ENCODE data around the gene NCKIPSD.

The NCKIPSD gene

GRCh38 chr3:48678056-48678455 lies 7.7 kb downstream of the NCKIPSD start:
- no peak for DNase-seq

GRCh38 chr3:48674505-48674904 lies 11.2 kb downstream of the NCKIPSD start:
- no peak for DNase-seq

DNA sequence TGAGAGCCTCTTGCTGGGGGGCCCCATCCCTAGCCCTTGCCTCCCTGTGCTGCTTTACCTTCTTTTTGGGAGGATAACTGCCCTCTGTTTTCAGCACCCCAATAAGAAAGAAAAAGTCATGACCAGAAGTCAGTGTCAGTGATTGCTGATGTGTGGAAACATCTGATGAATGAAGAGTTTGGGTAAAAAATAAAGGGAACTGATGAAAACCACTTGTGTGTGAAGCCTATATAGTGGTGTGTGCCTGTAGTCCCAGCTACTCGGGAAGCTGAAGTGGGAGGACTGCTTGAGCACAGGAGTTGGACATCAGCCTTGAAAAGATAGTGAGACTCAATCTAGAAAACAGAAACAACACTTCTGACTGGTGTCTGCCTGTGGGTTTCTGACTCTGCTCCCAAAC lies 13.2 kb downstream of the NCKIPSD start:
- DNase-seq, result no peak

DNA sequence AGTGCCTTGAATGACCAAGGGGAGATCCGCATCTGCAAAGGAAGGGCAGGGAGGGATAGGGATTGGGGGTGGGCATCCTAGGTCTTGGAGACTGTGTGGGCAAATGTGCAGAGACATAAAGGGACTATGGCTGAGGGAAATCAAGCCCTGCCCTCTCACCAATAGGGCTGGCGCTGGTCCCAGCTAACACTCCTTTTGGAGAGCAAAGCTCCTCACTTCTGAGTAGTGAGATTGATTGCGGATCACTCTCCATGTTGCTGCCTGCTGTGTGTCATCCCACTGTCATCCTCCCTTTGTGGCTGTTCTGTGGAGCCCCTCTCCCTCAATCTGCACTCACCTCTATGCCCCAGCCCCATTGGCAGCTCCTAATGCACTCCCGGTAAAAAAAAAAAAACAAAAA lies 20.8 kb downstream of the NCKIPSD start:
- DNase-seq, result no peak

DNA sequence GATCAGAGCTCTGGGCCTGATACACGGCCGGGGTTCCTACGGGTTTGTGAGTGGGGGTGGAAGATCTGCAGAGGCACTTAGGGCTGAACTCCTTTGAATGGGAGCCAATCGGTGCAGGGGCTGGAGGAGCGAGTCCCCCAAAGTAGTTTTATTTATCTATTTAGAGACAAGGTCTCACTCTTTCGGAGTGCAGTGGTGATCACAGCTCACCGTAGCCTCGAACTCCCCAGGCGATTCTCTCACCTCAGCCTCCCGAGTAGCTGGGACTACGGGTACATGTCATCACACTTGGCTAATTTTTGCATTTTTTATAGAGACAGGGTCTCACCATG lies 21.4 kb downstream of the NCKIPSD start:
- DNase-seq, result no peak

GRCh38 chr3:48663489-48664312 lies 22.0 kb downstream of the NCKIPSD start:
- DNase-seq, result peak; percentile 98

- DNase-seq, result peak; percentile 87
Measured at GRCh38 chr3:48662753-48663488, 22.8 kb downstream of the NCKIPSD start, which contains the start of gene CELSR3. TSS of gene CELSR3 (minus strand) at chr3:48662886. CDS start at chr3:48662634, 252 bp downstream.

DNA sequence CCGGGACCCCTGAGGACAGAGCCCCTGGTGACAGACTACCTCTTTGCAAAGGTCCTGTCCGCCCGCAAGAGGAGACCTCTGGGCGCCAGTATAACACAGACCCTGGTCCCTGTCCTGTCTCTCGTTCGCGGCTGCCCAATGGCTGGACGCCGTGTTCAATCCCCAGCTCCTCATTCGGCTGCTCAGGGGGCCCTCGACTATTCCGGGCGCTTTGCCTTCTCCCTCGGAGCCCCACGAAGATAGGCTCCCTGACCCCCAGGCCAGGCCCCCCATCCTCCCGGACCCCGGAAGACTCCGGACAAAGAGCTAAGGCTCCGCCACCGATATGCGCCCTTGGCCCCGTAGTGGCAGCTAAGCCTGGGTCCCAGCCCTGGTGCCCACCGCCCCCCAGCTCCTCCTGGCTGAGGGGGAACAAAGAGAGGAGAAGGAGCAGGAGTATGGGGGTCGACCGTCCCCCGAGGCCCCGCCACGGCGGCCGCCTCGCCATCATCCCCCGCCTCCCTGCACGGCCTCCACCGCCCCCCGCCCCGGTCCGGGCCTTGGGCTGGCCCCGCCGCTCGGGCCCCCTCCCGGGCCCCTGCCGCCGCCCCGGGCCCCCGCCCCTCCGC lies 23.5 kb downstream of the NCKIPSD start:
- DNase-seq, result no peak

- peak; percentile 71 for DNase-seq
Measured at GRCh38 chr3:48661501-48662144, 24.1 kb downstream of the NCKIPSD start.

DNA sequence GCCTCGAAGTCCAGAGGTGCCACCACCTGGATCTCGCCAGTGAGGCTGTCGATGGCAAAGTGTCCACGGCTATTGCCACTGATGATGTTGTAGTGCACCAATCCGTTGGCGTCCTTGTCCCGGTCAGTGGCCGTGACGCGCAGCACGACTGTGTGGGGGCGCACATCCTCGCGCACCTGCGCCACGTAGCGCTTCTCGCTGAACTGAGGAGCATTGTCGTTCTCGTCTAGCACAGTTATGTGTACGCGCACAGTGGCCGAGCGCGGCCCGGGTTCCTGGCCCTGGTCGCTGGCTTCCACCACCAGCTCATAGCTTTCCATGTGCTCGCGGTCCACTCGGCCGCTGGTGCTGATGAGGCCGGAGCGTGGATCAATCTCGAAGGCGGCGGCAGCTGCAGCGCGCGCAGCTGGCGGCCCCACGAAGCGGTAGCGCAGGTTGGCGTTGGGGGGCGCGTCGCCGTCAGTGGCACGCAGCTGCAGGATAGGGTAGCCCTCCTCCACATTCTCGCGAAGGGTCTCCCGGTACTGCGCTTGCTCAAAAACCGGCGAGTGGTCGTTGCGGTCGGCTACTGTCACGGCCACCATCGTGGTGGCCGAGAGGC lies 24.8 kb downstream of the NCKIPSD start:
- no peak for DNase-seq

DNA sequence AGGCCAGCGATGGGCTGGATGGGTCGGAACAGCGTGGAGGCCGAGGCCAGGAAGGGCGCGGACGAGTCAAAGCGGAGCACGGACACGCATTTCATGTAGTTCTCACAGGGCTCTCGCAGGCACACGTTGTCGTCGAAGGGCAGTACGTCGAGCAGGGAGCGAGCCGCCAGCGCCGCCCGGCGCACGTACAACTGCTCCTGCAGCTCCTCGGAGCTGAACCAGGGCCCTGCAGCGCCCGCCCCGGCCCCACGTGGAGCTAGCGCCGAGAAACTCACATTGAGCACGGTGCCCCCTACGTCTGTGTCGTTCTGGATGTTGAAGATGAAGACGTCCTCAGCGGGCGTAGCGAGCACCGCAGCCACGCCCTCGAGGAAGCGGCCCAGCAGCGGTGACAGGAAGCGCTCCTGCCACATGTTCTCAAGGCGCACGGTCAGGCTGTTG lies 28.9 kb downstream of the NCKIPSD start:
- no peak for DNase-seq

DNA sequence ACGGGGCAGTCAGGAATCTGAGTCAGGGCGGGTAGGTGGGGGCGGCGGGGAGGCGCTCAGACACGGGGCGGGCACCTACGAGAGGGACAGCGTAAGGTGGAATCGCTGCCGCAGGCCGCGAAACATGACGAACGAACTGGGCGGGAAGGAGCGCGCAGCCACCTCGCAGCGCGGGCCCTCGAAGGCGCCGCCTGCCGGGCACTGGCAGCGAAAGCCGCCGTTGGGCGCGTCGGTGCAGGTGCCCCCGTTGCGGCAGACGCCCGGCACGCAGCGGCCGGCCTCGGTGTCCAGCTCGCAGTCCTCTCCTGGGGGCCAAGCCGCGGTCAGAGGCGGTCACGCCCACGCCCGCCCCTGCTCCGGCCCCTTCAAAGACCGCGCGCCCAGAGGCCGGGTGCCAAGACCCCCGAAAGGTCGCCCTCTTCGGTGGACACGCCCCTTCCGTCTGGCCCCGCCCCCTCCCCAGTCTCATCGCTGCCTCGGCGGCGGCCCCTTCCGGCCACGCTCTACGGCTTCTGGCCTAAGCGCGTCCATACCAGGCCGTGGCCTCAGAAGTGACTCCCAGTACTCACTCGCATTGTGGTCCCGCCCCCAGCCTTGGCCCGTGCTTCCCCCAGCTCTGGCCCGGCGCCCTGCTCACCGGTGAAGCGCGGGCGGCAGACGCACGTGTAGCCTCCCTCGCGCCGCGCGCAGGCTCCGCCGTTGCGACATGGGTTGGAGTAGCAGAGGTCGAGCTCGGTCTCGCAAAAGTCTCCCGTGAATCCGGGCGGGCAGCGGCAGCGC lies 29.5 kb downstream of the NCKIPSD start:
- DNase-seq, result peak; percentile 84

GRCh38 chr3:48655606-48656005 lies 30.1 kb downstream of the NCKIPSD start:
- no peak for DNase-seq

- no peak for DNase-seq
Measured at GRCh38 chr3:48655063-48655462, 30.7 kb downstream of the NCKIPSD start.

DNA sequence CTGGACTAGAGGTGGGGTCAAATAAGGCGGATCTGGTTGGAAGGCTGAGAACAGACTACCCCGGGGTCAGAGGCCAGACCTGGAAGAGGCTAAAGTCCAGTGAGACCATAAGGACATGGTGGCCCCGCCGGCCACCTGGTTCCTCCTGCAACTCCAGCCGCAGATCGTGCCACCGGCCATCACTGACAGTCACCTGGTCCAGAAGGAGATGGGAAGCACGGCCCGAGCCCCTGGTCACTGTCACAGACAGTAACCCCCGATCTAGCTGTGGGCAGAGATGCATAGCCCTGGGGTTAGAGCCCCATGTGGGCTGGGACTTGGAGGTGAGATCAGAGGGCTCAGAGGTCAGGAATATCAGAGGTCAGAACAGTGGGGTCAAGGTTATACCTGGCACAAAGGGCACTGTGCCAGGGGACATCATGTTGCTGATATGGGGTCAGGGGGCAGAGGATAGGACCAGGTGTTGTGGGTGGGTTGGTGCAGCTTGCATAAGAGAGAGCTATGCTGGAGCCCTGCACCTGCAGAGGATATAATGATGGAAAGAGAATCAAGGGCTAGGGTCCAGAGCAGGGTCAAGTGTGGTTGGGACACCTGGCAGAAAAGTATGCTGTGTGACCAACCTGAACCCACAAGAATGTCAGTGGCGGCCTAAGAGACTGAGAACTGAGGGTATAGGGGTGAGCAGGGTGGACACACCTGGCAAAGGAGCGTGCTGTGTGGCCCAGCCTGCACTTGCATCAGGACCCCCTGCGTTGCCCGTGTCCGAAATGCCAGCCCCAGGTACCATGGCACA lies 32.6 kb downstream of the NCKIPSD start:
- peak; percentile 88 for DNase-seq

GRCh38 chr3:48651771-48652170 lies 33.9 kb downstream of the NCKIPSD start:
- DNase-seq, result no peak

DNA sequence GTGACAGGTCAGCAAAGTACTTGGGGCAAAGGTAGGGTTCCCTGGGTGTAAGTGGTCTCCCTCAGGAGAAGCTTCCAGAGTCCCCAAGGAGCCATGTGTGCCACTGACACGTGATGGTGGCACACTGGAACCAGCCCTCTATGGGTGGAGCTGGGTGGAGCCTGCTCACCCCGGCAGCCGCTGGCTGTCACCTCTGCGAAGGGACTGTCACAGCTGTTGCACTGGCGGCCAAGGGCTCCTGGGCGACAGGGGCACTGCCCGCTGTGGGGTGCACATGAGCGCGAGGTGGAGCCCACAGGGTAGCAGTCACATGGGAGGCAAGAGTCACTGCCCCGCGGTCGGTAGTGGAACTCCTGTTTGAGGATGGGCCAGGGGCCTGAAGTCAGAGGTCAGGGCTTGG lies 35.0 kb downstream of the NCKIPSD start:
- peak; percentile 74 for DNase-seq

GRCh38 chr3:48648188-48648850 lies 37.4 kb downstream of the NCKIPSD start:
- DNase-seq, result no peak

DNA sequence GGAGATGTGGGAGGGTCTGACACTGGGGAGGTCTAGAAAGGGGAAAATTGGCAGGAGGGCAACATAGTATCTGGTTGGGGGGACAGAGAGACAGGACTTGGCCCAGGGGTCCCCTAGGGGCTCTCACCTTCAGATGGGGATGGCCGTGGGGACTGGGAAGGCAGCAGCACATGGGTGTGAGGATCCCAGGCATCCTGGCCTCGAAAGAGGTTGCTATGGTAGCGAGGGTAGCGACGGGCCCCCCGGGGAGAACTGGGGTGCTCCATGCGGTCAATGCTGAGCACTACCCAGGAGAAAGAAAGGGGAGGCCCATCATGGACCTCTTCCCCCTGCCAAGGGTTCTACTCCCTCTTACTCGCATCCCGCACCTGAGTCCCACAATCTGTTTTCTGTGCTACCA lies 38.0 kb downstream of the NCKIPSD start:
- DNase-seq, result no peak

- DNase-seq, result no peak
Measured at GRCh38 chr3:48644898-48645760, 40.6 kb downstream of the NCKIPSD start.
